Adrenal gland (tissue), 5 donors: ENCODE data around the gene TLE5.

ENCODE experiments used
- POLR2A ChIP-seq, 2 donors: fragments of 450-650 bp; IDR thresholded peaks; one replicate each; pipeline ENCODE4 v1.6.1; 2017; ENCODE audit warnings: antibody characterized with exemption in 2 of 2, mild to moderate bottlenecking in 2 of 2, moderate library complexity in 1 of 2
- TF ChIP-seq, protein P1 (sequence below), 6 experiments: fragments of 450-650 bp in 4 of 6; fragments of 200-600 bp in 2 of 6; sonication (generic) in 1 of 6; IDR thresholded peaks; 1 replicate in 5 of 6; 2 replicates in 1 of 6; pipeline versions ENCODE4 v1.5.1 to v1.8.0; 2016 to 2021; ENCODE audit warnings: antibody characterized with exemption in 6 of 6, mild to moderate bottlenecking in 2 of 6, moderate library complexity in 1 of 6
- donor health status: DM: no; HTN: no; CAD: no.

DNA sequence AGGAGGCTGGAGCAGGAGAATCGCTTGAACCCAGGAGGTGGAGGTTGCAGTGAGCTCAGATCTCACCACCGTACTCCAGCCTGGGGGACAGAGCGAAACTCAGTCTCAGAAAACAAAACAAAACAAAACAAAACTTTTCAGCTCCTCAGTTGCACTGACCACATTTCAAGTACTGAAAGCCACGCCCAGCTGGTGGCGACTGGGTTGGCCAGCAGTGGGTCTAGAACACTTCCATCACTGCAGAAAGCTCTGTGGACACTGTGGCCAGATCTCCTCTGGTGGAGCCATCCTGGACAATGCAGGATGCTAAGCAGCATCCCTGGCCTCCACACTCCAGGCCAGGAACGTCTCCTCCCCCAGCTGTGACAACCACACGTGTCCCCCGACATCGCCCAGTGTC lies 54.3 kb downstream of the TLE5 start:
- no peak for TF ChIP-seq POLR2A (IDR thresholded peaks at IDR 0.05)
- TF ChIP-seq, protein P1, sequence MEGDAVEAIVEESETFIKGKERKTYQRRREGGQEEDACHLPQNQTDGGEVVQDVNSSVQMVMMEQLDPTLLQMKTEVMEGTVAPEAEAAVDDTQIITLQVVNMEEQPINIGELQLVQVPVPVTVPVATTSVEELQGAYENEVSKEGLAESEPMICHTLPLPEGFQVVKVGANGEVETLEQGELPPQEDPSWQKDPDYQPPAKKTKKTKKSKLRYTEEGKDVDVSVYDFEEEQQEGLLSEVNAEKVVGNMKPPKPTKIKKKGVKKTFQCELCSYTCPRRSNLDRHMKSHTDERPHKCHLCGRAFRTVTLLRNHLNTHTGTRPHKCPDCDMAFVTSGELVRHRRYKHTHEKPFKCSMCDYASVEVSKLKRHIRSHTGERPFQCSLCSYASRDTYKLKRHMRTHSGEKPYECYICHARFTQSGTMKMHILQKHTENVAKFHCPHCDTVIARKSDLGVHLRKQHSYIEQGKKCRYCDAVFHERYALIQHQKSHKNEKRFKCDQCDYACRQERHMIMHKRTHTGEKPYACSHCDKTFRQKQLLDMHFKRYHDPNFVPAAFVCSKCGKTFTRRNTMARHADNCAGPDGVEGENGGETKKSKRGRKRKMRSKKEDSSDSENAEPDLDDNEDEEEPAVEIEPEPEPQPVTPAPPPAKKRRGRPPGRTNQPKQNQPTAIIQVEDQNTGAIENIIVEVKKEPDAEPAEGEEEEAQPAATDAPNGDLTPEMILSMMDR (IDR thresholded peaks at IDR 0.05): no peak
